WTC11 (cell line): ENCODE results near the gene STRN3. TPM values are rescaled to one million over a fixed set of nuclear protein-coding genes. Genes with fewer than 3 reads are reported as not detected.

Experiments
- ATAC-seq: fragments of 200-7000 bp; cut with Tn5 transposase; 2 replicates; pipeline ENCODE4 v1.10.0; 2021; ENCODE audit warnings: mild to moderate bottlenecking, moderate library complexity
- CTCF ChIA-PET: fragments of 300-600 bp; sonication (Branson Sonifier 250); formaldehyde crosslinking; loops from one replicate; lab custom pipeline; 2021; ENCODE audit warnings: antibody characterized with exemption; lab: Charles Lee
- POLR2A ChIA-PET: fragments of 350-600 bp; sonication (Branson Sonifier 250); formaldehyde crosslinking; loops from one replicate; lab custom pipeline; 2021; ENCODE audit warnings: antibody characterized with exemption; lab: Charles Lee
- DNase-seq: peaks from one replicate; pipeline ENCODE4 v3.0.0; 2021; ENCODE audit warnings: low spot score
- H3K27ac Mint-ChIP-seq: 2 replicates; pipeline ENCODE4 v1.8.0; 2021; ENCODE audit warnings: mixed read lengths
- H3K27me3 Mint-ChIP-seq: 2 replicates; pipeline ENCODE4 v1.8.0; 2021; ENCODE audit warnings: low read depth, mild to moderate bottlenecking, moderate library complexity, mixed read lengths
- H3K36me3 Mint-ChIP-seq: 2 replicates; pipeline ENCODE4 v1.8.0; 2021; ENCODE audit warnings: mixed read lengths
- H3K4me1 Mint-ChIP-seq: 2 replicates; pipeline ENCODE4 v1.8.0; 2022; ENCODE audit warnings: mixed read lengths
- H3K4me3 Mint-ChIP-seq: 2 replicates; pipeline ENCODE4 v1.8.0; 2021; ENCODE audit warnings: mild to moderate bottlenecking, moderate library complexity, mixed read lengths
- H3K9me3 Mint-ChIP-seq: 2 replicates; pipeline ENCODE4 v1.8.0; 2021; ENCODE audit warnings: mixed read lengths
- ATF3 ChIP-seq: sonication (generic); formaldehyde crosslinking; conservative IDR thresholded peaks from 2 replicates; pipeline ENCODE4 v1.8.1; 2022; ENCODE audit warnings: mild to moderate bottlenecking, missing genetic modification reagents
- FOXP4 ChIP-seq: sonication (generic); formaldehyde crosslinking; IDR thresholded peaks from 2 replicates; pipeline ENCODE4 v1.8.0; 2022; ENCODE audit warnings: mild to moderate bottlenecking, missing genetic modification reagents
- NFYB ChIP-seq: sonication (generic); formaldehyde crosslinking; conservative IDR thresholded peaks from 2 replicates; pipeline ENCODE4 v1.8.0; 2022; ENCODE audit warnings: low read depth, missing genetic modification reagents
- SOX15 ChIP-seq: fragments of 250-450 bp; sonication (Bioruptor Pico); IDR thresholded peaks from 2 replicates; pipeline ENCODE4 v1.9.0; 2021; ENCODE audit warnings: mild to moderate bottlenecking
- STAT6 ChIP-seq: sonication (generic); formaldehyde crosslinking; conservative IDR thresholded peaks from 2 replicates; pipeline ENCODE4 v1.8.1; 2023; ENCODE audit warnings: mild to moderate bottlenecking, low read depth, missing genetic modification reagents, moderate library complexity
- USF1 ChIP-seq: sonication (generic); formaldehyde crosslinking; IDR thresholded peaks from 2 replicates; pipeline ENCODE4 v1.8.0; 2022; ENCODE audit warnings: mild to moderate bottlenecking, missing genetic modification reagents
- ZNF121 ChIP-seq: sonication (generic); formaldehyde crosslinking; IDR thresholded peaks from 2 replicates; pipeline ENCODE4 v1.8.0; 2023; ENCODE audit warnings: missing genetic modification reagents
- total RNA-seq: library from RNA; stranded (reverse); gene quantifications from 3 replicates; pipeline ENCODE4 v1.2.3, GENCODE V29; 2021

STRN3 gene
- total RNA-seq, 1 experiment from 2014 or later: 37.1 TPM

- Mint-ChIP-seq H3K4me1 (peaks cover 63% of the 10 kb centered on the region), H3K27me3 (no peaks in the 10 kb centered on the region), H3K9me3 (peaks cover 24% of the 10 kb centered on the region), H3K27ac (peak overlapping the region; percentile 94), H3K4me3 (no peak overlapping the region), H3K36me3 (peaks cover 31% of the 10 kb centered on the region)
- ChIA-PET CTCF (interaction anchor here (0.9 to 1.2 kb wide), 2 partner anchors 10 to 28 kb away, joined by 3 read pairs; no protein-coding TSS in a partner anchor), POLR2A (interaction anchor here (0.8 to 1.2 kb wide), 2 partner anchors 14 to 28 kb away, joined by 3 to 5 read pairs; partner anchors contain the start of gene STRN3)
- DNase-seq (no peak), ATAC-seq (peak; percentile 51)
- TF ChIP-seq SOX15 (CRISPR knock-in tag): no peak
Measured at GRCh38 chr14:30998100-30998706, 28.0 kb downstream of the STRN3 start.

- H3K27me3 Mint-ChIP-seq: no peaks in the 10 kb centered on the region
- TF ChIP-seq FOXP4 (CRISPR knock-in tag) (peak; percentile 19; the same call in 1 of the 2 replicates), ATF3 (CRISPR knock-in tag) (no peak)
- ATAC-seq (peak; percentile 94), DNase-seq (no peak)
- CTCF ChIA-PET: interaction anchor here (1.2 to 1.9 kb wide), 2 partner anchors 9 to 17 kb away, joined by 3 to 4 read pairs; no protein-coding TSS in a partner anchor
- peaks cover 24% of the 10 kb centered on the region for H3K9me3 Mint-ChIP-seq
- H3K4me1 Mint-ChIP-seq: peaks cover 66% of the 10 kb centered on the region
- H3K36me3 Mint-ChIP-seq: peaks cover 27% of the 10 kb centered on the region
- peak overlapping the region; percentile 94 for H3K27ac Mint-ChIP-seq
- POLR2A ChIA-PET: interaction anchor here (1.2 kb wide), 2 partner anchors 29 to 30 kb away, joined by 3 to 5 read pairs; partner anchors contain the start of gene STRN3
- H3K4me3 Mint-ChIP-seq: peak overlapping the region; percentile 15; the same call in 1 of the 2 replicates
Measured at GRCh38 chr14:30996892-30997659, 29.1 kb downstream of the STRN3 start.

- DNase-seq: no peak
- CTCF ChIA-PET: interaction anchor here (1.9 kb wide), 1 partner anchor 15 kb away, joined by 4 read pairs; no protein-coding TSS in a partner anchor
- Mint-ChIP-seq H3K27me3 (no peaks in the 10 kb centered on the region), H3K4me3 (no peak overlapping the region), H3K9me3 (peaks cover 24% of the 10 kb centered on the region), H3K27ac (peak overlapping the region; percentile 70; the same call in 1 of the 2 replicates), H3K36me3 (peaks cover 22% of the 10 kb centered on the region), H3K4me1 (peaks cover 60% of the 10 kb centered on the region)
- POLR2A ChIA-PET: interaction anchor here (1.2 kb wide), 1 partner anchor 31 kb away, joined by 3 read pairs; no protein-coding TSS in a partner anchor
- no peak for ATAC-seq
- TF ChIP-seq NFYB (CRISPR knock-in tag) (no peak), STAT6 (CRISPR knock-in tag) (no peak), USF1 (CRISPR knock-in tag) (no peak), ZNF121 (CRISPR knock-in tag) (no peak)
Measured at GRCh38 chr14:30995689-30996088, 30.5 kb downstream of the STRN3 start.
